WI38 (cell line): Measurements from ENCODE around the gene GJA3.
A peak's percentile ranks its signal among the peaks of the same experiment; 100 is the strongest.
"Not testable (repeated sequence)": the region's sequence is repeated elsewhere in the genome, so short reads cannot be mapped to it uniquely, and the experiment has no call there.

Experiments used
- H3K4me3 ChIP-seq: 2 replicates; pipeline ENCODE4 v1.5.1; 2011; ENCODE audit warnings: low read depth, mild to moderate bottlenecking, control low read depth, low read length
- TF ChIP-seq, protein P1 (sequence below): IDR thresholded peaks from 2 replicates; pipeline ENCODE4 v1.5.1; 2012; ENCODE audit warnings: low read depth, mild to moderate bottlenecking, control low read depth, low read length

Gene GJA3

DNA sequence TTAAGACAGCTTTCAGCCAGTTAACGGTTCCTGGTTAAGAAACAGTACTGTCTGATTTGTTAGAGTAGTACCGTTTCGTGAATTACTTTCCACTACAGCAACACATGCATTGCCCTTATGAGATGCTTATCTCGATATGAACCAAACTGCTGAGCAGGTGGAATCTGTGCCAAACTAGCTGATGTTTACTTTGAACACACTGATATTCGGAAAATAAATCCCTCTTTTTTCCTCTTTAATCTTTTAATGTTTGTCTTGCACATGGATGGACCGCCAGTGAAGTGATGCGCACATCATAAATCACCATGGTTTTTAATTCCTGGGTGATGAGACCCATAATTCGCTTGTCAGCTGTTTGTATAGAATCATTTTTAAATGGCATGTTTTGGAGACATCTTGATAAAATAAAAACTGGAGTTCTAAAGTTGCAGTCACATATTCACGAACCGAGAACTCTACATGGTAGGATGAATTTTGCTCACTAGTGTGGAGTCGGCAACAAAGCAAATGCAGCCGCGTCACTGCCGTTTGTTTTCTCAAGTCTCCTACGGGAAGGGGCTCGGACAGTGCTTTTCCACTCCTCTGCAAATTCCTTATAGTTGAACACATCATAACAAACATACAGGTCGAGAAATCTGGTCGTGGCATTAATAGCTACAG, 1.1 kb downstream of the GJA3 start:
- H3K4me3 ChIP-seq, result peak overlapping the region; percentile 65

DNA sequence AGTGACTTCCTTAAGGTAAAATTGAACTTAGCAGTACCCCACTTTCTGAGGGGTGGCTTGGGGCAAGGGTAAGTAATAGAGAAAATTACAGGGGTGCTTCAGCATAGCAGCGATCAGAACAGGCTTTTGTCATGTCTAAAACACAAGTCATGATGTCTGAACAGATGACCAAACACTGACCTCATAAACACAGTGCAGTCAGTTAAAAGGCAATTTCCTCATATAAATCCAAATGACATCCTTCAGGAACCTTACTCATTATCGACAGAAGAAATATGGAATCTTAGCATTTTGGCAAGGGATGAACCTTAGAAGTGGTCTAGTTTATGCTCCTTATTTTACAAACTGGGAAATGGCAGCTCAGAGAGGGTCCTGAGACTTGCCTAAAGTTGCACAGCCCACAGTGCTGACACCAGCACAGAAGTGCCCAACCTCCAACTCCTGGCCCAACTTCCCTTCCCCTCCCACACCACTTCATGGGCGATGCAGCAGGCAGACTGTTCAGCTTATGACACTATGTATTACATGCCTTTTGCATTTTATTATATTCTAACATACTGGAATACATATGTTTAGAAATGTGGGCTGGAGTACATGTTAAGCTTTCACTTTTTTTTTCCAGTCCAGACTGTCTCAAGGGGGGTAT, 3.6 kb downstream of the GJA3 start:
- no peak overlapping the region for H3K4me3 ChIP-seq
- TF ChIP-seq, protein P1, sequence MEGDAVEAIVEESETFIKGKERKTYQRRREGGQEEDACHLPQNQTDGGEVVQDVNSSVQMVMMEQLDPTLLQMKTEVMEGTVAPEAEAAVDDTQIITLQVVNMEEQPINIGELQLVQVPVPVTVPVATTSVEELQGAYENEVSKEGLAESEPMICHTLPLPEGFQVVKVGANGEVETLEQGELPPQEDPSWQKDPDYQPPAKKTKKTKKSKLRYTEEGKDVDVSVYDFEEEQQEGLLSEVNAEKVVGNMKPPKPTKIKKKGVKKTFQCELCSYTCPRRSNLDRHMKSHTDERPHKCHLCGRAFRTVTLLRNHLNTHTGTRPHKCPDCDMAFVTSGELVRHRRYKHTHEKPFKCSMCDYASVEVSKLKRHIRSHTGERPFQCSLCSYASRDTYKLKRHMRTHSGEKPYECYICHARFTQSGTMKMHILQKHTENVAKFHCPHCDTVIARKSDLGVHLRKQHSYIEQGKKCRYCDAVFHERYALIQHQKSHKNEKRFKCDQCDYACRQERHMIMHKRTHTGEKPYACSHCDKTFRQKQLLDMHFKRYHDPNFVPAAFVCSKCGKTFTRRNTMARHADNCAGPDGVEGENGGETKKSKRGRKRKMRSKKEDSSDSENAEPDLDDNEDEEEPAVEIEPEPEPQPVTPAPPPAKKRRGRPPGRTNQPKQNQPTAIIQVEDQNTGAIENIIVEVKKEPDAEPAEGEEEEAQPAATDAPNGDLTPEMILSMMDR, result no peak

More for the DNA sequence above, 1.1 kb downstream of the GJA3 start:
- TF ChIP-seq, protein P1, result no peak

DNA sequence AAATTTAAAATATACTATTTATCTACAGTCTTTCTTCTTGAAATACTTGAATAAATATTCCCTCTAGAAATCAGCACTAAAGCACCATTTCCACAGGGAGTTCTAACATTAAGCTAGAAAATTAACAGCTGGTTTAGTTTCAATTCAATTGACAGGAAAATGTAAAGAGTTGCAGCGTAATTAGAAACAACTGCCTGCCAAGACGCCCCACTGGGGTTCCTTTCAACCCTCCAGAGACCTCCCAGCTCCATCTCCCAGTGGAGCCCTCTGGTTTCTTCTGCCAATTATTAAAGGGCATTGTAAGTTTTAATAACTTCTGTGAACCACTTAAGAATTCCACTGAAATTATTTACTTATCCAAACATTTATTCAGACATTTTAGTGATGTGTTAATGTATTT, 4.2 kb downstream of the GJA3 start:
- TF ChIP-seq, protein P1, result no peak
- H3K4me3 ChIP-seq, result no peak overlapping the region

DNA sequence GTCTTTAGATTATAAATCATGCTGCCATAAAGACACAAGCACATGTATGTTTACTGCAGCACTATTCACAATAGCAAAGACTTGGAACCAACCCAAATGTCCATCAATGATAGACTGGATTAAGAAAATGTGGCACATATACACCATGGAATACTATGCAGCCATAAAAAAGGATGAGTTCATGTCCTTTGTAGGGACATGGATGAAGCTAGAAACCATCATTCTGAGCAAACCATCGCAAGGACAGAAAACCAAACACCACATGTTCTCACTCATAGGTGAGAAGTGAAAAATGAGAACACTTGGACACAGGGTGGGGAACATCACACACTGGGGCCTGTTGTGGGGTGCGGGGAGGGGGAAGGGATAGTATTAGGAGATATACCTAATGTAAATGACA, 7.6 kb downstream of the GJA3 start:
- not testable (repeated sequence) for H3K4me3 ChIP-seq

DNA sequence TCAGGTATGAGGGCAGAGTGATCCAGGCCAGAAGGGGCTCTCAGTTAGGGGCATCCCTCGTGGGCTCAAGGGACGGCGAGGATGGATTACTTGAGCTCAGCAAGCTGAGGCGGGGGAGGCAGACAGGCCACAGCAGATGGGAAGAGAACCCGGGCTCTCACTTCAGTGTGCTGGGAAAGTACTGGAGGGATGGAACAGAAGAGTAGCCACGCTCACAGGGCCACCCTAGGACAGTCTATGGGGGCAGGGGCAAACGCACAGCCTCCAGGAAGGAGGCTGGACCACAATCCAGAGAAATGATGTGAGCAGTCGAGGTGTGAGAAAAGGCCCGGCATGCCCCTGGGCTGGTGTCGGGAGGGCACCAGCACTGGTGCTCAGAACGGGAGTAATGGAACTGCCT, 9.2 kb downstream of the GJA3 start:
- TF ChIP-seq, protein P1, result no peak
- no peak overlapping the region for H3K4me3 ChIP-seq

DNA sequence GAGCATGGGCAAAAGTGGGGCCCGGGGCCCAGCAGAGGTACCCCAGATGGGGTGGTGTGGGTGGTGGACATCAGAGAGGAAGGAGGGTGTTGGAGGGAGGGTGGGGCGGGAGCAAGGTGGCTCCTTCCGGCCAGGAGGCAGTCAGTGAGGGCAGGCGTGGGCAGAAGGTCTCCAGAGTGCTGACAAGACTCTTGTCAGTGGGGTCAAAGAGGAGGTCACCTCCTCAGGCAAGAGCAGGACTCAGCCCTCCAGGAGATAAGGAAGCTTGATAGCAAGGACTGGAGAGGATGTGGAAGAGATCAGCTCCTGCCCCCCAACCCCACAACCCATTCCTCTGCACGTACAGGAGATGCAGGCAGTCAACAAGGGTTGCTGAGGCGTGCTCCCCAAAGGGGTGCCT, 9.8 kb downstream of the GJA3 start:
- no peak overlapping the region for H3K4me3 ChIP-seq
- TF ChIP-seq, protein P1, result no peak

DNA sequence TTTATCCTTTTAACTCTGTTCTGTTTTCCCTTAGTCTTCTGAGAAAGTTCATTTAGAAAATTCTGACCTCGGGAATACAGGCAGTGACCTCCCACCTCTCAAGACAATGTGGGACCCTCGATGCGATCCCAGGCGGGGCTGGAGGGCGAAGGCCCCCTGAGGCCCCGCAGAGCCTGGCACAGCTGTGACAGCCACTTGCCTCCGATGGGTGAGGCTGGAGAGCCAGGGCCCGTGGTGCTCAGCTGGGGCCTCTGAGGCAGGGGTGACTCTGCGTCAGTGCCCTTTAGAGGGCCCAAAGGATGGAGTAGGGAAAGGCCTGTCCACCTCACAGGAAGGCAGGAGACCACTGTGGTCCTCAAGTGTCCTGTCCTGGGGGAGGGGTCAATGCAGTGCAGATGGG, 10.3 kb downstream of the GJA3 start:
- H3K4me3 ChIP-seq, result no peak overlapping the region
- TF ChIP-seq, protein P1, result no peak
